Stimulated activated CD8-positive, alpha-beta memory T cell treated with anti-CD3 and anti-CD28 coated beads, Interleukin-7, amount 100 ng/mL, for 48 hours (primary cell): ENCODE results near the gene ETS1.

Experiments
- DNase-seq, 2 donors: peaks; one replicate each; pipeline ENCODE4 v3.0.0-alpha.2; 2020; ENCODE audit warnings: low read depth in 1 of 2; ENCODE audit errors: extremely low read depth in 1 of 2

ETS1 gene

DNA sequence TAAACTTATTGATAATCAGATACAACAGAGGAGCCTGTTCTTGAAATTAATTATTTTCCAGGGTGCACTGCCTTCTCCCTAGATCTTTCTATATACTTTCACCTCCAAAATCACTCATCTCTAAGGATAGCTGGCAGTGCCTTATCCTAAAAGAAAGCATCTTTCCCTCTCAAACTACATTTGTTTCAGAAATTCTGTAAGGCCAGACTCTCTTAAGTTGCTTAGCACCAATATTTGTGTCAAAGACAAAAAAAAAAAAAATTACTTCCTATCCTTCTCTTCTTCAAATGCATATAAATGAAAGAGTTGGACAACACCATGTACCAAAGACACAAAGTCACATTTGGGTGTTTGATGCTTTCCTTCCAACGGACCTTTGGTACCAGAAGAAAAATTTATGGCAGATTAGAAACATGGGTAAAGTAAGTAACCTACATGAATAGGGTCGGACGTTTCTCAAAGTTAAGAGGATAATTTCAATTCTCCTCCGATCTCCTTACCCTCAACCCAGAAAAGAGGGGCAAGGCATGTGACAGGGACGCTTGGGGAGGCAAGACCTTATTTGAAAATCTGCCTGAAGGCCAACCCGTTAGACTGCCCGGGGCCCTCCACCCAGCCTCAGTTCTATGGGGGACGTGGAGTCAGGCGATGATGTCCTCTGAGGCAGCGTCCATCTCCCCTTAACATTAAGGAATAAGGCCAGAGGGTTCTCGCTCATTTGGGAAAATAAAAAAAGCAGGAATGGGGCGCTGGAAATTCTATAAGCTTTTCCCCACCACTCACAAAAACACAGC lies 66.3 kb downstream of the ETS1 start:
- DNase-seq, result no peak

- DNase-seq, result no peak
Measured at GRCh38 chr11:128520206-128520887, 67.0 kb downstream of the ETS1 start.

DNA sequence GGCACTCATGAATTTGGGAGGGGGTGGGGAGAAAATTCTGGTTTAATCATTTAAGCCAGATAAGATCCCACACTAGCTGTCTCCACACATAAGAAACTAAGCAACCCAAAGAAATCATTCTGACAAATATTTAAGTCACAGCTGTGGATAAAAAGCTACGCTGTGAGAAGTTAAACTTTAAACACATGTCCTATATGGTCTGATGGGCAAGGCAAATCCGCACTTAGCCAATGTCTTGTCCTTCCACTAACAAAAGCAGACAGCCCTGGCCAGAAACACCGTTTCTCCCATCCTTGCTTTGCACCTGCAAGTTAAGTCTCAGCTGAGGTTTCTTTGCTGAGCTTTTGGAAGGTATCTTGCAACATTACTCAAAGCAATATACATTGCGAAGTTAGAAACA lies 68.0 kb downstream of the ETS1 start:
- no peak for DNase-seq

- no peak for DNase-seq
Measured at GRCh38 chr11:128518493-128519207, 68.7 kb downstream of the ETS1 start.

- DNase-seq, result no peak
Measured at GRCh38 chr11:128517451-128518230, 69.7 kb downstream of the ETS1 start.

DNA sequence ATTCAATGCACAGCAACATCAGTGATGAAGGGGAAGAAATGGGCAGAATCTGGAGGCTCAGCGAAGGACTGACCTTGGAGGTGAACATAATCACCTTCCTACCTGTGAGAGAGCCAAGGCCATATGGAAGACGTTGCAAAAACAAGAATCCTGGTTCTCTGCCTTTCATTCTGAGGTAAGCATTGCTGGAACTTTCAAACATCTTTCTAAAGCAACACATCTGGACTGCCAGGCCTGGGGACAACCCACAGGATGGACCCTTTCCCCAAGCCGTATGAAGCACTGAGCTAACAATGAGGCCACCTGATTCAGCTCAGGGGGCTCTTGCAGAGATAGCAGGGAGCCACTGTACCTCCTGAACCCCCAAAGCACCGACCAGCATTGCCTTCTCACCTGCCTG lies 70.5 kb downstream of the ETS1 start:
- no peak for DNase-seq

DNA sequence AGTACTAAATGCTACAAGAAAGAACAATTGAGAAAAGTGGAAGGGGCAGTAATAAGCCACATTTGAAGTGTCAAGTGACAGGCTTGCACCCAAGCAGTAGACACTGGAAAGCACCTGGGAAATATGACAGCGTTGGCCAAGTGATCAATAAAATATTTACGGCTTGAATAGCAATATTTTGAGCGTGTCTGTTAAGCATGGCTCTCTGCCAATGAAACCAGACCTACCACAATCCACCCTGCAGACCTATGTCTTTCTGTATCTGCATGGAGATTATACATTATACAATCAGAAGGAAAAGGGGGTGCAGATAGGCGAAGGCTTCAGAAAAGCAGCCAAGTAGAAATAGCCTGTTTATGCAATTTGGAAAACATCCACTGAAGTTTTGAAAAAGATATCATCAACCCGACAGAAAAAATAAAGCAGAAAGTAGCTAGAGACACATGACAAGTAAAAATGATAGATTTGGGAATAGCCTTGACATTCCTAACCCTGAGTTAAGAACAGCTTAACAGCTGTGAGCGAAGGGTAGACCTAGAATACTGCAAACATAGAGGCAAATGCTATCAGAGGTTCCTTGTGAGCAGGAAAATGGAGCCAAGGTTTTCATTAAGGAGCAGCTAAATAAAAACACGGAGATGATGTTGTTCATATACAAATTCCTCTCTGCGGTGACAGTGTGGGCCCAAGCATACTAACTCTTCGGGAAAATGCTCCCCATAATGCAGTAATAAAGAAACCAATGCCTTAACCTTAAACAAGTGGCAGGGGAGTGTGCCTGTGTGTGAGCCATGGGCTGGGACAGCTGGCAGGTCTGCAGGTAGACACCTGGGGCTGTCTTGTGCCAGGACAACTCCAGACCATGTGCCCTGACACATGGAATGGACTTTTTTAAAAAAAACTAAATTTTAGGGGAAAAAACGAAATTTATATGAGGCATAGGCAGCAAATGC lies 71.3 kb downstream of the ETS1 start:
- no peak for DNase-seq

GRCh38 chr11:128515086-128515485 lies 72.3 kb downstream of the ETS1 start:
- no peak for DNase-seq

GRCh38 chr11:128513915-128514681 lies 73.3 kb downstream of the ETS1 start:
- no peak for DNase-seq

DNA sequence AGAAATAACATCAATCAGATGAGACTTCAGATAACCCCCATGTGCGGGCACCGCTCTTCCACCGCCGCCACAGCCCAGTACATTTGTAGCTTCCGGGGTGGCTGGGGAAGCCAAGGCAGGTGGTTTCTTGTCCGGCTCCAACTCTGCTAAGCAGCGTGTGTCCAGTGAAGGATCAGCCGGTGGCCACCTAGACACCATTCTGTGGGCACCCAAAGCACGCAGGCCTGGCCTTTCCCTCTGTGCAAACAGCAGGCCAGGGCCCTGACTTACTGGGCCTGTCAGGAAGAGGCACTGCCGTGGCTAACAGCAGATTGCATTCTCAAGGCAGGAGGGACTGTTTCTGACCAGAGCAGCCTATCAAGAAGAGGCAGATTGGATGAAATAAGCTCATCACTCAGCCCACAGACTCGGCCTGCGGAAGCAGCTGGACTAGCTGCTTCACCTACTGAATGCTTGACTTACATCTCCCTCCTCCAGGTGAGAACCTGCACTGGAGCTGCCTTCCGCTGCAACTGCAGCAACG lies 74.8 kb downstream of the ETS1 start:
- DNase-seq, result no peak

DNA sequence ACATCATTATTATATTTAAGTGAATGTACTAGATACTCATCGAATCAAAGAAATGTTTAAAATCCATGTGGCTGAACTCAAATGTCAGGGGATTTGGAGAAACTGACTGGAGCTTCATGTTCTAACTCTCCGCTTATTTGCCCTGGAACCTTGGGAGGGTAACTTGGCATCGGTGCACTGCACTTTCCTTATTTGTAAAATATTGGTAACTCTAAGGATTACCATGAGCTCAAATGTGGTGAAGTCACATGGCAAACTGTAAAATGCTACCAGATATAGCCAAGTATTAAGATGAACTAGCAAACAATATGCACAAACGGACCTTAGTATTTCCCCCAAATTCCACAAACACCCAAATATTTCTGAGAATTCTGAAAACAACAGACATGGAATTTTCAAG lies 75.6 kb downstream of the ETS1 start:
- DNase-seq, result no peak

DNA sequence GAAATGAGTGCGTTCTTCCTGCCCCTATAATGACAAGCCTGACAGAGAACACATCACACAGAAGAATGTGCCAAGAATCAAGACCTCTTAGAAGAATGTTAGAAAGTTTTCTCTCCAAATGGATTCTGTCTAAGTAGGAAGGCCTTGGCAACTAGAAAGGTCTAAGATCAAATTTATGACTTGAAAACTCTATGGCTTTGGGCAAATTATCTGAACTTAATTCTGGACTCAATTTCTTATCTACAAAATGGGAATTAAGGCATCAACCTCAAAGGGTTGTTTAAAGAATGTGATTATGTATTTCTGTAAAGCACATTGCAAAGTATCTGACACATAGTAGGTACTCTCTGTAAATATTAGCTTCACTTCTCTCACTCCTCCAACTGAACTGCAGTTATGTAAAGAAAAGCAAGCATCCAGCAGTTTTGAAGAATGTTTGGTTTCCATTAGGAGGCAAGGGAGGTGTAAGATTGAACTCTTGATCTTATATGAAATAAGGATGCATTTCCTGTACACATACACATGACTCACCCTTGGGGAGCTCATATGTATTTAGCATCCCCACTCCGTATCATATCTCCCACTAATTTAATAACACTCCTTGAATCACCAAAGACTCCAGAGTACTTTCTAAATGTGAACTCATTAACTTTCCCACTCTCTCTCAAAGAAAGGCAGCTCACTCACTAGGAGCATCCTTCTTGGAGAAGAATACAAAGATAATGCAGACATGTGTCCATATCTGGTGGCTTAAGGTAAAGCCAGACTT lies 77.6 kb downstream of the ETS1 start:
- no peak for DNase-seq

- DNase-seq, result no peak
Measured at GRCh38 chr11:128508770-128509510, 78.4 kb downstream of the ETS1 start.

GRCh38 chr11:128507936-128508335 lies 79.4 kb downstream of the ETS1 start:
- no peak for DNase-seq

DNA sequence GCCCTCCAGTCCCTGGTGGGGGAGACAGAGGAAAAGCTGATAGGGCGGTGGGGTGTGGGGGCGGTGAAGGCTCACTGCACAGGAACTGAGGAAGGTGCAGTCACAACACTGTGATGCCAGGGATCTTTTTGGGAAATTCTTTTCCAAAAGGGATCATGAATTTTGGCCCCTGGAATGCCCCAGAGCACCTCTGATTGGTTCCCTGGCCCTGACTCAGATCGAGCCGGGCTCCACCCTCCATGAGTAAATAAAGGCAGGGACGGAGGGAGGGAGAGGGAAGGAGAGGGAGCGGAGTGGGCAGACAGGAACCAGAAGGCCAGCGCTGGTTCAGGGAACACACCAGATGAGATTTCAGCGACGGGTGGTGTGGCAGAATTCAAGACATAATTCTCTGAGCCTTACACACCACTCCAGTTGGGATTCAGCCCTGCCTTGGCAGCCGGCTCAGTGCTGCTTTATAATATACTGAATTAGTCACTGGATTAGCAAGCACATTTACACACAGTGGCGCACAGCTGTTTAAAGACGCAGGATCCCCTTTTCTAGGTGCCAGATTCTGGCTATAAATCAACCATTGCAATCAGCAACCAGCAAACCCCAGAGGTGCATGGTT lies 80.3 kb downstream of the ETS1 start:
- no peak for DNase-seq

- no peak for DNase-seq
Measured at GRCh38 chr11:128506356-128506755, 81.0 kb downstream of the ETS1 start.

GRCh38 chr11:128505449-128506065 lies 81.8 kb downstream of the ETS1 start:
- DNase-seq, result no peak
